Measurements from ENCODE around the gene NEU2.

Gene NEU2

DNA sequence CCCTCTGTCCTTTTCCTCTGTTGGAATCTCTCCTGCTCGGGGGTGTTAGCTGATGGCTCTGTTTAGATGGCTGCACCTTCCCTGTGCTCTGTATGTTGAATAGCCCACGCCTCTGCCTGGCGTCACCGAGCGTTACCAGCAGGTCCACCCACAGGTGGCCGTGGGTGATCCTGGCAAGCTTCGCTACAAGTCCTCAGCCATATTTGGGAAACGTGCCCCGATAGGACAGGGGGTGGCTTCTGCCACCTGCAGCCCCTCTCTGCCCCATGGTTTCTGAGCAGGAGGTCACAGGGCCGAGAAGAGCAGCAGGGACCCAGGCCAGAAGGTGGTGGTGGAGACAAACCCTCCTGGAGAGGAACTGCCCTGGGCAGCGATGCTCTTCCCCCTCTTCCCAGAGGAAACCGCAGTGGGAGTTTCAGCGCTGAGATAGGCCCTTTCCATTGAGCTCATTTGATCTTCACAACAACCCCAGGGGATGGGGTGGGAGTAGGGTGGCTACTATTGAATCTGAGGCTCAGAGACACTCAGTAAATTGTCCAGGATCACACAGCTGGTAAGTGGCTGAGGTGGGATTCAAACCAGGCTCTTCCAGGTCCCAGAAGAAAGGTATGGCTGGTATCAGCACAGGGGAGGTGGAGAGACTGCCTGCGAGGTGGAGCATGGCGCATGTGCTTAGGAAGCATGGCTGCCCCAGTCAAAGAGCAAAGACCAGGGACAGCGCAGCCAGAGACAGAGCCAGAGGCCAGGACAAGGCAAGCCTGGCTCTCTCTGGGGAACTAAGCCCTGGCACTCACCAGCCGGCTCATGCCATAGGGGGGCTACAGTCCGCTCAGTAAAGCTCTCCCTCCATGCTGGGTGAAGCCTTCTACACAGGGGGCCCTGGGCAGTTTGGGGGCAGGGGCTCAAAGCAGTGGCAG, 34.5 kb upstream of the NEU2 start:
- no peak overlapping the region for H3K4ac ChIP-seq (ENCODE audit: low read length)
- no peak overlapping the region for H4K91ac ChIP-seq (ENCODE audit: low read depth, low read length, poor library complexity)
- no peak overlapping the region for H3K9ac ChIP-seq (ENCODE audit: low read depth, low read length, poor library complexity)
- H2BK5ac ChIP-seq (ENCODE audit: low read length): no peak overlapping the region
- no peak overlapping the region for H3K4me3 ChIP-seq (ENCODE audit: low read length in 2 of 2)
- WGBS, 2 donors (ENCODE audit: extremely low coverage in 2 of 2, insufficient read length in 2 of 2, insufficient replicate concordance in 1 of 2): no CpG with 5 or more reads among the region's 18 CpGs
- H3K23ac ChIP-seq (ENCODE audit: low read depth, low read length, poor library complexity): no peak overlapping the region
- no peaks in the 10 kb centered on the region for H3K9me3 ChIP-seq (replicated peaks in 1 of 2; ENCODE audit: control insufficient read depth in 2 of 2, insufficient read depth in 1 of 2, low read depth in 1 of 2, low read length in 2 of 2)
- H2BK12ac ChIP-seq (ENCODE audit: low read length): no peak overlapping the region
- no peaks in the 10 kb centered on the region for H3K27me3 ChIP-seq (ENCODE audit: control insufficient read depth in 3 of 3, insufficient read depth in 3 of 3, low read depth in 1 of 3, low read length in 3 of 3)
- H3K4me1 ChIP-seq (ENCODE audit: control insufficient read depth in 2 of 2, insufficient read depth in 1 of 2, low read depth in 1 of 2, low read length in 2 of 2): no peaks in the 10 kb centered on the region
- no peaks in the 10 kb centered on the region for H3K79me1 ChIP-seq (ENCODE audit: low read depth, low read length)
- peak overlapping the region; percentile 63 for H2BK15ac ChIP-seq (ENCODE audit: low read length)
- H3K27ac ChIP-seq (replicated peaks; ENCODE audit: low read length): no peak overlapping the region
- H3K18ac ChIP-seq (ENCODE audit: low read length): peak overlapping the region; percentile 69
- no peak for DNase-seq (ENCODE audit: low spot score)
- H3K14ac ChIP-seq (ENCODE audit: low read length): no peak overlapping the region
- no peak overlapping the region for H2AFZ ChIP-seq (ENCODE audit: low read length)
- H3K36me3 ChIP-seq (replicated peaks in 1 of 2; ENCODE audit: control insufficient read depth in 2 of 2, insufficient read depth in 2 of 2, low read length in 2 of 2): no peaks in the 10 kb centered on the region
- H2AK5ac ChIP-seq (ENCODE audit: low read depth, low read length): peak overlapping the region; percentile 86
- H3K4me2 ChIP-seq (ENCODE audit: insufficient read depth, low read length, poor library complexity, severe bottlenecking): no peak overlapping the region
- no peak overlapping the region for H2BK120ac ChIP-seq (ENCODE audit: low read depth, low read length)
- H4K8ac ChIP-seq (ENCODE audit: low read depth, low read length): no peak overlapping the region

- Histone ChIP-seq H3K4me3 (ENCODE audit: low read length in 2 of 2) (no peak overlapping the region), H3K4me1 (ENCODE audit: control insufficient read depth in 2 of 2, insufficient read depth in 1 of 2, low read depth in 1 of 2, low read length in 2 of 2) (no peaks in the 10 kb centered on the region), H3K79me1 (ENCODE audit: low read depth, low read length) (no peaks in the 10 kb centered on the region), H3K4ac (ENCODE audit: low read length) (no peak overlapping the region), H3K18ac (ENCODE audit: low read length) (no peak overlapping the region), H3K27ac (replicated peaks; ENCODE audit: low read length) (no peak overlapping the region), H2BK15ac (ENCODE audit: low read length) (peak overlapping the region; percentile 63), H4K91ac (ENCODE audit: low read depth, low read length, poor library complexity) (no peak overlapping the region), H2BK120ac (ENCODE audit: low read depth, low read length) (no peak overlapping the region), H2BK5ac (ENCODE audit: low read length) (no peak overlapping the region), H4K8ac (ENCODE audit: low read depth, low read length) (no peak overlapping the region), H3K14ac (ENCODE audit: low read length) (no peak overlapping the region), H3K9ac (ENCODE audit: low read depth, low read length, poor library complexity) (no peak overlapping the region), H3K36me3 (replicated peaks in 1 of 2; ENCODE audit: control insufficient read depth in 2 of 2, insufficient read depth in 2 of 2, low read length in 2 of 2) (no peaks in the 10 kb centered on the region), H3K9me3 (replicated peaks in 1 of 2; ENCODE audit: control insufficient read depth in 2 of 2, insufficient read depth in 1 of 2, low read depth in 1 of 2, low read length in 2 of 2) (no peaks in the 10 kb centered on the region), H2AFZ (ENCODE audit: low read length) (no peak overlapping the region), H3K4me2 (ENCODE audit: insufficient read depth, low read length, poor library complexity, severe bottlenecking) (no peak overlapping the region), H3K27me3 (ENCODE audit: control insufficient read depth in 3 of 3, insufficient read depth in 3 of 3, low read depth in 1 of 3, low read length in 3 of 3) (no peaks in the 10 kb centered on the region), H2AK5ac (ENCODE audit: low read depth, low read length) (peak overlapping the region; percentile 86), H2BK12ac (ENCODE audit: low read length) (no peak overlapping the region), H3K23ac (ENCODE audit: low read depth, low read length, poor library complexity) (no peak overlapping the region)
- DNase-seq (ENCODE audit: low spot score): no peak
- WGBS, 2 donors (ENCODE audit: extremely low coverage in 2 of 2, insufficient read length in 2 of 2, insufficient replicate concordance in 1 of 2): no CpG with 5 or more reads among the region's 5 CpGs
These were observed 33.8 kb upstream of the NEU2 start for GRCh38 chr2:232998666-232998985.

DNA sequence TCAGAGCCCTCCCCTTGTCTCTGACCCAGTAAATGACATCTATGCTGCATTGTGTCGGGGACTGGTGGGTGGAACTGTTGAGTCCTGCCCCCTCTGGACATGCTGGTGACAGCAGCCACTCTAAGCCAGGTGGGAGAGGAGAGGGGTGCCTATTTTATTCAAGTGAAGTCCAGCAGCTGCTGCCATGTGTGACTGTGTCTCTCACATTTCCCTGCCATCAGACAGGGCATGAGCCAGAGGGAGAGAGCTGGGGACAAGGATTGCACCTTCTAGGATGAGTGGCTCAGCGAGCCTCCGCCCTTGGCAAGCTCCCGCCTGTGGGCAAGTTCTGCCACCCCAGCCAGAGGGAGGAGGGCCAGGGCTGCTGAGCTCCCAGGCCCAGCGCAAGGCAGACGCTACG, 33.1 kb upstream of the NEU2 start:
- H3K27me3 ChIP-seq (ENCODE audit: control insufficient read depth in 3 of 3, insufficient read depth in 3 of 3, low read depth in 1 of 3, low read length in 3 of 3): peaks cover 0 to 5% (median 0%) of the 10 kb centered on the region in 3 experiments
- H2AK5ac ChIP-seq (ENCODE audit: low read depth, low read length): no peak overlapping the region
- no peak for DNase-seq (ENCODE audit: low spot score)
- no peaks in the 10 kb centered on the region for H3K9me3 ChIP-seq (replicated peaks in 1 of 2; ENCODE audit: control insufficient read depth in 2 of 2, insufficient read depth in 1 of 2, low read depth in 1 of 2, low read length in 2 of 2)
- no peak overlapping the region for H3K27ac ChIP-seq (replicated peaks; ENCODE audit: low read length)
- H3K4me3 ChIP-seq (ENCODE audit: low read length in 2 of 2): peak overlapping the region in 1 of 2 donors; percentile 29
- no peaks in the 10 kb centered on the region for H3K79me1 ChIP-seq (ENCODE audit: low read depth, low read length)
- H4K91ac ChIP-seq (ENCODE audit: low read depth, low read length, poor library complexity): no peak overlapping the region
- no peak overlapping the region for H3K18ac ChIP-seq (ENCODE audit: low read length)
- no CpG with 5 or more reads among the region's 7 CpGs for WGBS, 2 donors (ENCODE audit: extremely low coverage in 2 of 2, insufficient read length in 2 of 2, insufficient replicate concordance in 1 of 2)
- H3K14ac ChIP-seq (ENCODE audit: low read length): no peak overlapping the region
- no peak overlapping the region for H3K4ac ChIP-seq (ENCODE audit: low read length)
- H3K4me2 ChIP-seq (ENCODE audit: insufficient read depth, low read length, poor library complexity, severe bottlenecking): no peak overlapping the region
- no peak overlapping the region for H2AFZ ChIP-seq (ENCODE audit: low read length)
- H3K4me1 ChIP-seq (ENCODE audit: control insufficient read depth in 2 of 2, insufficient read depth in 1 of 2, low read depth in 1 of 2, low read length in 2 of 2): no peaks in the 10 kb centered on the region
- no peak overlapping the region for H3K23ac ChIP-seq (ENCODE audit: low read depth, low read length, poor library complexity)
- H2BK15ac ChIP-seq (ENCODE audit: low read length): no peak overlapping the region
- no peak overlapping the region for H3K9ac ChIP-seq (ENCODE audit: low read depth, low read length, poor library complexity)
- peak overlapping the region; percentile 78 for H4K8ac ChIP-seq (ENCODE audit: low read depth, low read length)
- H2BK12ac ChIP-seq (ENCODE audit: low read length): no peak overlapping the region
- no peak overlapping the region for H2BK5ac ChIP-seq (ENCODE audit: low read length)
- H3K36me3 ChIP-seq (replicated peaks in 1 of 2; ENCODE audit: control insufficient read depth in 2 of 2, insufficient read depth in 2 of 2, low read length in 2 of 2): no peaks in the 10 kb centered on the region
- H2BK120ac ChIP-seq (ENCODE audit: low read depth, low read length): no peak overlapping the region

DNA sequence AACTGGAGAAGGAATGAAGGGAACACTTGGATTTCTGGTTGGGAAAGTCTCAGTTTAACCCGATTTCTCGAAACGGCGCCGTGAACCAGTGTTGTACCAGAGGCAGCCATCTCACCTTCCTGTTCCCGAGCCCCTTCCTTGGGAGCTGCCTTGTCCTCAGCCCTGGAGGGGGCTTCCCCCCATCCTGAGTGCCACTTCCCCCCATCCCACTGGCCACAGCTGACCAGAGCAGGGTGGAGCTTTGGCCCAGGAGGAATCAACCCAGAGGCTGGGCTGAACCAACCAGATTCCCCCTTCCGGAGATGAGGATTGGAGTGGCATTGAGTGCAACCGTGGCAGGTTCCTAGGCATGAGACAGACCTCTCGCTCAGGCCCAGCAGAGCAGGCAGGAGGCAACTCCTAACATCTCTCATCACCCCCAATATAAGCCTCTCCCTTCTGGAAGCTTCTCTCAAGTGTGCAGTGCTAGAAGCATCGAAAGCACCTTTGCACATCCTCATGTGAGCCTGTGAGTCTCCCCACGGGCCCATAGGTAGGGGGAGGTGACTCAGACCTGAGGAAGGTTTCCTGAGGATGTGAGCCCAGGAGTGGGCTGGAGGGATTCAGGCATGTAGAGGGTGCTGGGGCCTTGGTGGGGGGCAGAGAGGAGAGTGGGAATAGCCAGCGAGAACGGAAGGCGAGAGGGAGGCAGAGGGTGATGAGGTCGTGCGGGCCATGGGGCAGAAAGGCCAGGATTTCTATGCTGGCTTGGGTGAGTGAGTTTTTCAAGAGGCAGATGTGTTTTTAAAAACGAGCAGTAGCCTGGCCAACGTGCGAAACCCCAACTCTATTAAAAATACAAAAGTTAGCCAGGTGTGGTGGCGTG, 31.4 kb upstream of the NEU2 start:
- Histone ChIP-seq H2BK12ac (ENCODE audit: low read length) (peak overlapping the region; percentile 58), H2AFZ (ENCODE audit: low read length) (no peak overlapping the region), H3K18ac (ENCODE audit: low read length) (peak overlapping the region; percentile 32), H3K36me3 (replicated peaks in 1 of 2; ENCODE audit: control insufficient read depth in 2 of 2, insufficient read depth in 2 of 2, low read length in 2 of 2) (no peaks in the 10 kb centered on the region), H2AK5ac (ENCODE audit: low read depth, low read length) (peak overlapping the region; percentile 68), H3K14ac (ENCODE audit: low read length) (no peak overlapping the region), H3K27ac (replicated peaks; ENCODE audit: low read length) (no peak overlapping the region), H3K79me1 (ENCODE audit: low read depth, low read length) (no peaks in the 10 kb centered on the region), H3K4me2 (ENCODE audit: insufficient read depth, low read length, poor library complexity, severe bottlenecking) (no peak overlapping the region), H3K4me1 (ENCODE audit: control insufficient read depth in 2 of 2, insufficient read depth in 1 of 2, low read depth in 1 of 2, low read length in 2 of 2) (no peaks in the 10 kb centered on the region), H3K23ac (ENCODE audit: low read depth, low read length, poor library complexity) (no peak overlapping the region), H4K8ac (ENCODE audit: low read depth, low read length) (peak overlapping the region; percentile 68), H3K4ac (ENCODE audit: low read length) (no peak overlapping the region), H3K4me3 (ENCODE audit: low read length in 2 of 2) (no peak overlapping the region), H2BK120ac (ENCODE audit: low read depth, low read length) (no peak overlapping the region), H2BK5ac (ENCODE audit: low read length) (no peak overlapping the region), H3K9me3 (replicated peaks in 1 of 2; ENCODE audit: control insufficient read depth in 2 of 2, insufficient read depth in 1 of 2, low read depth in 1 of 2, low read length in 2 of 2) (no peaks in the 10 kb centered on the region), H2BK15ac (ENCODE audit: low read length) (peak overlapping the region; percentile 9), H3K27me3 (ENCODE audit: control insufficient read depth in 3 of 3, insufficient read depth in 3 of 3, low read depth in 1 of 3, low read length in 3 of 3) (peaks cover 0 to 15% (median 0%) of the 10 kb centered on the region in 3 experiments), H3K9ac (ENCODE audit: low read depth, low read length, poor library complexity) (no peak overlapping the region), H4K91ac (ENCODE audit: low read depth, low read length, poor library complexity) (no peak overlapping the region)
- DNase-seq (ENCODE audit: low spot score): no peak
- WGBS, 2 donors (ENCODE audit: extremely low coverage in 2 of 2, insufficient read length in 2 of 2, insufficient replicate concordance in 1 of 2): no CpG with 5 or more reads among the region's 20 CpGs

Data from neuronal stem cell (in vitro differentiated cells).